Mucosa of descending colon (tissue), 3 donors: ENCODE results near the gene DHRS7B. TPM values are rescaled to one million over a fixed set of nuclear protein-coding genes. Genes with fewer than 3 reads are reported as not detected.

Source experiments
- ATAC-seq: fragments of 200-7000 bp; cut with Tn5 transposase; one replicate; pipeline ENCODE4 v1.9.1; 2020; ENCODE audit warnings: mild to moderate bottlenecking, moderate library complexity
- DNase-seq, 3 donors: peaks; one replicate each; pipeline ENCODE4 v3.0.0-alpha.2; 2020
- H3K36me3 ChIP-seq: fragments of 200-600 bp; one replicate; pipeline ENCODE4 v1.8.0; 2021; ENCODE audit warnings: low read depth, mild to moderate bottlenecking
- H3K4me1 ChIP-seq: fragments of 200-600 bp; one replicate; pipeline ENCODE4 v1.8.0; 2021; ENCODE audit warnings: low read depth, mild to moderate bottlenecking
- H3K4me3 ChIP-seq: fragments of 200-600 bp; one replicate; pipeline ENCODE4 v1.8.0; 2021; ENCODE audit warnings: mild to moderate bottlenecking
- H3K9me3 ChIP-seq: fragments of 200-600 bp; one replicate; pipeline ENCODE4 v1.8.0; 2021; ENCODE audit warnings: mild to moderate bottlenecking
- CTCF ChIP-seq: fragments of 200-600 bp; IDR thresholded peaks from one replicate; pipeline ENCODE4 v1.8.0; 2022; ENCODE audit warnings: antibody characterized with exemption, mild to moderate bottlenecking
- intact Hi-C, 2 donors: fragments of 100-400 bp; cut with DNase I in 1 of 2; cut with micrococcal nuclease in 1 of 2; formaldehyde crosslinking; loops; one replicate each; pipeline versions ENCODE4 v1.11.0 to v1.11.1; 2022; cut with DNase I, micrococcal nuclease
- total RNA-seq, 3 donors: library from RNA; stranded (reverse); fragmentation: NEBNext Ultra II Directional in 2 of 3; extraction: Animal tissue kit (Norgen Biotek cat#: 25700) in 2 of 3; gene quantifications; one replicate each; pipeline versions ENCODE4 v1.2.1 to v1.2.4, GENCODE V29; 2021 to 2023
- donor health status: DM: no; HTN: no; CAD: no; lungs with moderate emphysema.
- donor health status: DM: no; HTN: no; CAD: no.
- donor health status: DM: no; HTN: yes; CAD: no.

The DHRS7B gene
- total RNA-seq, 3 donors from 2014 or later = 21.9 to 34.0 (median 30.2) TPM

- Histone ChIP-seq H3K4me1 (no peaks in the 10 kb centered on the region), H3K36me3 (no peaks in the 10 kb centered on the region), H3K4me3 (no peak overlapping the region), H3K9me3 (no peaks in the 10 kb centered on the region)
- no peak for ATAC-seq
- TF ChIP-seq CTCF = no peak
- intact Hi-C loops = no loop called here
- DNase-seq = no peak
Measured at GRCh38 chr17:21173543-21173942, 46.8 kb downstream of the DHRS7B start.

GRCh38 chr17:21174186-21174585, 47.4 kb downstream of the DHRS7B start:
- intact Hi-C loops = no loop called here
- no peaks in the 10 kb centered on the region for H3K9me3 ChIP-seq
- DNase-seq (no peak), ATAC-seq (no peak)
- TF ChIP-seq CTCF = no peak
- H3K4me1 ChIP-seq = no peaks in the 10 kb centered on the region
- H3K4me3 ChIP-seq = no peak overlapping the region
- H3K36me3 ChIP-seq = no peaks in the 10 kb centered on the region

- no peak for TF ChIP-seq CTCF
- Histone ChIP-seq H3K4me1 (no peaks in the 10 kb centered on the region), H3K36me3 (no peaks in the 10 kb centered on the region), H3K4me3 (no peak overlapping the region), H3K9me3 (no peaks in the 10 kb centered on the region)
- intact Hi-C loops = no loop called here
- DNase-seq (no peak), ATAC-seq (no peak)
Measured at GRCh38 chr17:21174713-21175112, 47.9 kb downstream of the DHRS7B start.

- no peak for TF ChIP-seq CTCF
- H3K4me3 ChIP-seq = no peak overlapping the region
- ATAC-seq = no peak
- no peaks in the 10 kb centered on the region for H3K9me3 ChIP-seq
- no peak for DNase-seq
- no peaks in the 10 kb centered on the region for H3K4me1 ChIP-seq
- H3K36me3 ChIP-seq = no peaks in the 10 kb centered on the region
- intact Hi-C loops = no loop called here
Measured at GRCh38 chr17:21176773-21177395, 50.1 kb downstream of the DHRS7B start.

GRCh38 chr17:21177401-21177800, 50.6 kb downstream of the DHRS7B start:
- ATAC-seq = no peak

More at GRCh38 chr17:21177401-21177800, 50.6 kb downstream of the DHRS7B start:
- no peak for DNase-seq
- Histone ChIP-seq H3K9me3 (no peaks in the 10 kb centered on the region), H3K4me3 (no peak overlapping the region), H3K36me3 (no peaks in the 10 kb centered on the region), H3K4me1 (no peaks in the 10 kb centered on the region)
- intact Hi-C loops = no loop called here
- no peak for TF ChIP-seq CTCF
